H9 (cell line): ENCODE measurements around the gene OR2AE1. TPM values are rescaled to one million over a fixed set of nuclear protein-coding genes. Genes with fewer than 3 reads are reported as not detected.

Experiments
- DNase-seq: peaks from one replicate; pipeline ENCODE4 v3.0.0-alpha.2; 2017
- H2AFZ ChIP-seq: one replicate; pipeline ENCODE4 v1.6.1; 2013; ENCODE audit warnings: mild to moderate bottlenecking, low read length, control low read depth, moderate library complexity
- H2AK5ac ChIP-seq: 2 replicates; pipeline ENCODE4 v1.6.1; 2013; ENCODE audit warnings: low read length, control low read depth, mixed read lengths; ENCODE audit not compliant: insufficient read length
- H2BK120ac ChIP-seq: one replicate; pipeline ENCODE4 v1.6.1; 2013; ENCODE audit warnings: low read depth, mild to moderate bottlenecking, low read length, control low read depth, inconsistent platforms; ENCODE audit not compliant: poor library complexity, severe bottlenecking
- H2BK12ac ChIP-seq: 2 replicates; pipeline ENCODE4 v1.6.1; 2013; ENCODE audit warnings: low read length, control low read depth, mixed read lengths, low read depth; ENCODE audit not compliant: insufficient read length
- H2BK15ac ChIP-seq: 2 replicates; pipeline ENCODE4 v1.6.1; 2013; ENCODE audit warnings: low read depth, low read length, control low read depth
- H2BK20ac ChIP-seq: one replicate; pipeline ENCODE4 v1.6.1; 2013; ENCODE audit warnings: low read depth, mild to moderate bottlenecking, low read length, control low read depth, inconsistent platforms; ENCODE audit not compliant: poor library complexity, severe bottlenecking
- H2BK5ac ChIP-seq: 2 replicates; pipeline ENCODE4 v1.6.1; 2013; ENCODE audit warnings: low read length, control low read depth, mixed read lengths; ENCODE audit not compliant: insufficient read length
- H3K14ac ChIP-seq: 2 replicates; pipeline ENCODE4 v1.6.1; 2013; ENCODE audit warnings: low read length, control low read depth; ENCODE audit not compliant: insufficient read depth
- H3K18ac ChIP-seq: 2 replicates; pipeline ENCODE4 v1.6.1; 2013; ENCODE audit warnings: low read depth, mild to moderate bottlenecking, mixed read lengths, low read length, control low read depth; ENCODE audit not compliant: insufficient read length
- H3K23ac ChIP-seq: 2 replicates; pipeline ENCODE4 v1.6.1; 2013; ENCODE audit warnings: low read length, control low read depth, mixed read lengths, low read depth; ENCODE audit not compliant: insufficient read length
- H3K23me2 ChIP-seq: 2 replicates; pipeline ENCODE4 v1.6.1; 2013; ENCODE audit warnings: low read depth, mild to moderate bottlenecking, mixed read lengths, low read length, control low read depth; ENCODE audit not compliant: insufficient read length, poor library complexity, severe bottlenecking
- H3K27ac ChIP-seq: 2 replicates; pipeline ENCODE4 v1.5.1; 2013; ENCODE audit warnings: low read length, control low read depth, mixed read lengths, low read depth; ENCODE audit not compliant: insufficient read length
- H3K27me3 ChIP-seq: 2 replicates; pipeline ENCODE4 v1.6.1; 2013; ENCODE audit warnings: low read length, control low read depth, inconsistent platforms; ENCODE audit not compliant: insufficient read depth
- H3K4ac ChIP-seq: 2 replicates; pipeline ENCODE4 v1.6.1; 2013; ENCODE audit warnings: low read depth, mild to moderate bottlenecking, control low read depth, inconsistent platforms, low read length, moderate library complexity
- H3K4me1 ChIP-seq: 2 replicates; pipeline ENCODE4 v1.6.1; 2013; ENCODE audit warnings: low read length, control low read depth, inconsistent platforms; ENCODE audit not compliant: insufficient read depth
- H3K4me2 ChIP-seq: 2 replicates; pipeline ENCODE4 v1.6.1; 2013; ENCODE audit warnings: low read length, control low read depth, mixed read lengths; ENCODE audit not compliant: insufficient read length, insufficient read depth
- H3K56ac ChIP-seq: 2 replicates; pipeline ENCODE4 v1.6.1; 2013; ENCODE audit warnings: low read depth, mild to moderate bottlenecking, mixed read lengths, low read length, control low read depth; ENCODE audit not compliant: insufficient read length
- H3K79me1 ChIP-seq: 2 replicates; pipeline ENCODE4 v1.6.1; 2013; ENCODE audit warnings: low read depth, mild to moderate bottlenecking, moderate library complexity, low read length, control low read depth, inconsistent platforms; ENCODE audit not compliant: insufficient read depth, poor library complexity, severe bottlenecking
- H3K79me2 ChIP-seq: 2 replicates; pipeline ENCODE4 v1.6.1; 2013; ENCODE audit warnings: low read length, control low read depth, inconsistent platforms; ENCODE audit not compliant: insufficient read depth
- H3K9ac ChIP-seq: 2 replicates; pipeline ENCODE4 v1.6.1; 2013; ENCODE audit warnings: low read length, control low read depth, mixed read lengths; ENCODE audit not compliant: insufficient read length; ENCODE audit errors: extremely low read depth
- H3K9me3 ChIP-seq: one replicate; pipeline ENCODE4 v1.6.1; 2013; ENCODE audit warnings: low read depth, low read length, inconsistent platforms; ENCODE audit not compliant: control insufficient read depth
- H3T11ph ChIP-seq: one replicate; pipeline ENCODE4 v1.6.1; 2013; ENCODE audit warnings: mild to moderate bottlenecking, low read length, control low read depth, inconsistent platforms
- H4K20me1 ChIP-seq: one replicate; pipeline ENCODE4 v1.6.1; 2013; ENCODE audit not compliant: control insufficient read depth, insufficient read length, insufficient read depth
- H4K5ac ChIP-seq: 2 replicates; pipeline ENCODE4 v1.6.1; 2013; ENCODE audit warnings: low read depth, mild to moderate bottlenecking, mixed read lengths, low read length, control low read depth; ENCODE audit not compliant: insufficient read length
- H4K8ac ChIP-seq: replicated peaks from 2 replicates; pipeline ENCODE4 v1.6.1; 2013; ENCODE audit warnings: low read length, control low read depth, mixed read lengths, low read depth; ENCODE audit not compliant: insufficient read length
- H4K91ac ChIP-seq: 2 replicates; pipeline ENCODE4 v1.6.1; 2013; ENCODE audit warnings: low read depth, mild to moderate bottlenecking, moderate library complexity, mixed read lengths, low read length, control low read depth; ENCODE audit not compliant: insufficient read length
- H3K27ac Mint-ChIP-seq, 3 experiments: 2 replicates in 2 of 3; 3 replicates in 1 of 3; pipeline ENCODE4 v1.8.0; 2020 to 2021; ENCODE audit warnings: mixed read lengths in 3 of 3, mild to moderate bottlenecking in 1 of 3, moderate library complexity in 1 of 3
- H3K27me3 Mint-ChIP-seq: 2 replicates; pipeline ENCODE4 v1.8.0; 2021; ENCODE audit warnings: low read depth, mild to moderate bottlenecking, moderate library complexity, mixed read lengths
- H3K36me3 Mint-ChIP-seq, 3 experiments: 2 replicates in 2 of 3; 3 replicates in 1 of 3; pipeline ENCODE4 v1.8.0; 2020 to 2021; ENCODE audit warnings: low read depth in 3 of 3, mixed read lengths in 3 of 3; ENCODE audit not compliant: insufficient read depth in 1 of 3
- H3K4me1 Mint-ChIP-seq, 2 experiments: 2 replicates each; pipeline ENCODE4 v1.8.0; 2020; ENCODE audit warnings: mixed read lengths in 2 of 2
- H3K4me3 Mint-ChIP-seq, 2 experiments: 2 replicates in 1 of 2; 3 replicates in 1 of 2; pipeline ENCODE4 v1.8.0; 2020 to 2021; ENCODE audit warnings: mild to moderate bottlenecking in 2 of 2, mixed read lengths in 2 of 2, moderate library complexity in 1 of 2
- H3K9me3 Mint-ChIP-seq, 2 experiments: 2 replicates in 1 of 2; 3 replicates in 1 of 2; pipeline ENCODE4 v1.8.0; 2020; ENCODE audit warnings: mild to moderate bottlenecking in 2 of 2, mixed read lengths in 2 of 2, moderate library complexity in 1 of 2
- CTCF ChIP-seq: fragments of 200-600 bp; sonication (generic); conservative IDR thresholded peaks from 3 replicates; pipeline ENCODE4 v1.8.0; 2021; ENCODE audit warnings: antibody characterized with exemption, mild to moderate bottlenecking
- WGBS: extraction: QIAGEN DNeasy Blood & Tissue Kit; methylation state at CpG from one replicate; pipeline ENCODE4 v1.1.7; 2013; ENCODE audit warnings: missing lambda C conversion rate, low lambda C conversion rate, mixed read lengths; ENCODE audit not compliant: insufficient read length; ENCODE audit errors: extremely low coverage; 5-methylcytosine and 5-hydroxymethylcytosine counted together
- total RNA-seq: library from RNA; stranded (reverse); gene quantifications from 2 replicates; pipeline ENCODE4 v1.2.1, GENCODE V29; 2021

The OR2AE1 gene
- total RNA-seq, 1 experiment from 2014 or later = not detected

GRCh38 chr7:99876491-99876890 lies 342 bp downstream of the OR2AE1 start:
- Histone ChIP-seq H2AK5ac (no peak overlapping the region), H2BK5ac (no peak overlapping the region), H3K56ac (no peak overlapping the region), H3K27me3 (no peaks in the 10 kb centered on the region; the same call in 1 of the 2 replicates), H3K27ac (no peak overlapping the region), H3T11ph (no peak overlapping the region), H4K20me1 (no peaks in the 10 kb centered on the region), H3K79me1 (no peaks in the 10 kb centered on the region), H3K79me2 (no peaks in the 10 kb centered on the region), H3K14ac (no peak overlapping the region), H4K91ac (no peak overlapping the region), H3K18ac (no peak overlapping the region), H4K8ac (no peak overlapping the region), H3K23me2 (no peaks in the 10 kb centered on the region), H4K5ac (no peak overlapping the region), H3K4me2 (no peak overlapping the region), H3K9me3 (no peaks in the 10 kb centered on the region), H3K9ac (no peak overlapping the region), H2BK120ac (no peak overlapping the region), H2BK20ac (no peak overlapping the region), H2BK12ac (no peak overlapping the region), H2BK15ac (no peak overlapping the region), H3K23ac (no peak overlapping the region), H3K4me1 (no peaks in the 10 kb centered on the region), H3K4ac (no peak overlapping the region), H2AFZ (no peak overlapping the region)
- Mint-ChIP-seq H3K27me3 (no peaks in the 10 kb centered on the region), H3K27ac (no peak overlapping the region), H3K4me1 (no peaks in the 10 kb centered on the region), H3K9me3 (0 out of 5 replicates have a peak, but pooled peaks cover 0 to 2% of the 10 kb centered on the region in 2 experiments), H3K4me3 (no peak overlapping the region), H3K36me3 (no peaks in the 10 kb centered on the region)
- TF ChIP-seq CTCF = no peak
- no CpG with 5 or more reads among the region's 5 CpGs for WGBS
- no peak for DNase-seq
